Hepatocyte (in vitro differentiated cells): Measurements from ENCODE around the gene AIP. TPM values are rescaled to one million over a fixed set of nuclear protein-coding genes. Genes with fewer than 3 reads are reported as not detected.

Source experiments
- DNase-seq: peaks from one replicate; pipeline ENCODE4 v3.0.0-alpha.2; 2016; ENCODE audit warnings: low spot score
- H2AFZ ChIP-seq: fragments of 200-600 bp; sonication (generic); 2 replicates; pipeline ENCODE4 v1.6.0; 2016; ENCODE audit warnings: antibody characterized with exemption, mild to moderate bottlenecking
- H3K27ac ChIP-seq: fragments of 200-600 bp; sonication (generic); 2 replicates; pipeline ENCODE4 v1.5.1; 2016; ENCODE audit warnings: mild to moderate bottlenecking
- H3K27me3 ChIP-seq: fragments of 200-600 bp; sonication (generic); 2 replicates; pipeline ENCODE4 v1.6.1; 2016
- H3K36me3 ChIP-seq: fragments of 200-600 bp; sonication (generic); replicated peaks from 2 replicates; pipeline ENCODE4 v1.5.1; 2016; ENCODE audit warnings: low read depth; ENCODE audit not compliant: insufficient read depth
- H3K4me1 ChIP-seq: fragments of 200-600 bp; sonication (generic); 2 replicates; pipeline ENCODE4 v1.5.1; 2016; ENCODE audit warnings: mild to moderate bottlenecking, moderate library complexity; ENCODE audit not compliant: insufficient read depth
- H3K4me2 ChIP-seq: fragments of 200-600 bp; sonication (generic); 2 replicates; pipeline ENCODE4 v1.6.0; 2016
- H3K4me3 ChIP-seq: fragments of 200-600 bp; sonication (generic); 2 replicates; pipeline ENCODE4 v1.5.1; 2016; ENCODE audit warnings: mild to moderate bottlenecking
- H3K79me2 ChIP-seq: fragments of 200-600 bp; sonication (generic); 2 replicates; pipeline ENCODE4 v1.6.0; 2017; ENCODE audit warnings: mild to moderate bottlenecking
- H3K9me2 ChIP-seq: fragments of 200-600 bp; sonication (generic); replicated peaks from 2 replicates; pipeline ENCODE4 v1.6.0; 2017; ENCODE audit warnings: mild to moderate bottlenecking; ENCODE audit not compliant: insufficient read depth
- H3K9me3 ChIP-seq: fragments of 200-600 bp; sonication (generic); 2 replicates; pipeline ENCODE4 v1.5.1; 2016; ENCODE audit warnings: low read depth, mild to moderate bottlenecking
- H4K20me1 ChIP-seq: fragments of 200-600 bp; sonication (generic); 2 replicates; pipeline ENCODE4 v1.6.0; 2016; ENCODE audit warnings: mild to moderate bottlenecking; ENCODE audit not compliant: insufficient read depth, poor library complexity, severe bottlenecking
- CTCF ChIP-seq: fragments of 200-600 bp; sonication (generic); IDR thresholded peaks from 2 replicates; pipeline ENCODE4 v1.5.1; 2016; ENCODE audit warnings: antibody characterized with exemption, mild to moderate bottlenecking; ENCODE audit not compliant: poor library complexity
- EZH2 ChIP-seq: fragments of 200-600 bp; sonication (generic); IDR thresholded peaks from 2 replicates; pipeline ENCODE4 v1.6.1; 2016; ENCODE audit warnings: antibody characterized with exemption, mild to moderate bottlenecking, borderline replicate concordance
- EZH2phosphoT487 ChIP-seq: fragments of 200-600 bp; sonication (generic); IDR thresholded peaks from one replicate; pipeline ENCODE4 v1.6.1; 2018; ENCODE audit warnings: antibody characterized with exemption, mild to moderate bottlenecking, low read depth, moderate library complexity; ENCODE audit not compliant: unreplicated experiment, severe bottlenecking
- WGBS: methylation state at CpG from one replicate; pipeline ENCODE4 v1.1.6; 2016; ENCODE audit warnings: low lambda C conversion rate; ENCODE audit errors: missing lambda C conversion rate; 5-methylcytosine and 5-hydroxymethylcytosine counted together
- polyA plus RNA-seq: library from polyadenylated mRNA; unstranded; fragments of >200 nt; fragmentation: Nextera tagmentation; extraction: Ambion mirVana; gene quantifications from 2 replicates; pipeline ENCODE4 v1.2.1, GENCODE V29; 2016
- total RNA-seq: library from RNA; depleted of rRNA; stranded (reverse); fragments of >200 nt; gene quantifications from 2 replicates; pipeline ENCODE4 v1.2.3, GENCODE V29; 2014

The AIP gene
- total RNA-seq (35.3 and 50.7 TPM in 2 replicates), polyA plus RNA-seq (44.0 and 45.2 TPM in 2 replicates)

GRCh38 chr11:67482827-67483798, at the start of gene AIP:
Gene AIP (plus strand): TSS chr11:67483026. CDS start chr11:67483159, 133 bp downstream.
- H3K79me2 ChIP-seq = peaks cover 26% of the 10 kb centered on the region
- H3K27ac ChIP-seq = peak within 1 kb of the TSS; percentile 57
- H3K4me1 ChIP-seq = peaks cover 10% of the 10 kb centered on the region
- no peaks in the 10 kb centered on the region for H4K20me1 ChIP-seq
- H3K27me3 ChIP-seq = no peaks in the 10 kb centered on the region
- peak within 1 kb of the TSS; percentile 73 for H2AFZ ChIP-seq
- WGBS = 14% methylated on average over 60 of the region's 60 CpGs
- H3K36me3 ChIP-seq = no peaks in the 10 kb centered on the region
- peak; percentile 98 for DNase-seq
- H3K4me2 ChIP-seq = peak within 1 kb of the TSS; percentile 77
- no peaks in the 10 kb centered on the region for H3K9me2 ChIP-seq
- no peak for TF ChIP-seq EZH2
- no peak for TF ChIP-seq CTCF
- TF ChIP-seq EZH2phosphoT487 = no peak
- peak within 1 kb of the TSS; percentile 34 for H3K4me3 ChIP-seq
- H3K9me3 ChIP-seq = no peaks in the 10 kb centered on the region

GRCh38 chr11:67433536-67434394, 49.1 kb upstream of the AIP start:
- Histone ChIP-seq H3K36me3 (no peaks in the 10 kb centered on the region), H3K9me2 (no peaks in the 10 kb centered on the region), H3K79me2 (peaks cover 20% of the 10 kb centered on the region), H2AFZ (no peak overlapping the region), H3K9me3 (no peaks in the 10 kb centered on the region), H3K4me3 (no peak overlapping the region), H4K20me1 (no peaks in the 10 kb centered on the region), H3K27me3 (no peaks in the 10 kb centered on the region), H3K27ac (no peak overlapping the region), H3K4me2 (no peak overlapping the region), H3K4me1 (peaks cover 7% of the 10 kb centered on the region)
- no peak for TF ChIP-seq EZH2phosphoT487
- no peak for TF ChIP-seq CTCF
- no peak for TF ChIP-seq EZH2
- WGBS = 92% methylated on average over 22 of the region's 22 CpGs
- DNase-seq = no peak

GRCh38 chr11:67434395-67434881, 48.4 kb upstream of the AIP start:
- 93% methylated on average over 23 of the region's 23 CpGs for WGBS
- no peak overlapping the region for H3K4me2 ChIP-seq
- no peaks in the 10 kb centered on the region for H3K9me2 ChIP-seq
- H3K4me3 ChIP-seq = no peak overlapping the region
- H4K20me1 ChIP-seq = no peaks in the 10 kb centered on the region
- peaks cover 4% of the 10 kb centered on the region for H3K4me1 ChIP-seq
- DNase-seq = no peak
- no peaks in the 10 kb centered on the region for H3K9me3 ChIP-seq
- TF ChIP-seq EZH2 = no peak
- TF ChIP-seq CTCF = no peak
- TF ChIP-seq EZH2phosphoT487 = no peak
- no peak overlapping the region for H3K27ac ChIP-seq
- no peak overlapping the region for H2AFZ ChIP-seq
- no peaks in the 10 kb centered on the region for H3K36me3 ChIP-seq
- no peaks in the 10 kb centered on the region for H3K27me3 ChIP-seq
- peaks cover 13% of the 10 kb centered on the region for H3K79me2 ChIP-seq
